Eye (tissue), 1 donor: Measurements from ENCODE around the gene PCBP2.
"Not testable (repeated sequence)": the region's sequence is repeated elsewhere in the genome, so short reads cannot be mapped to it uniquely, and the experiment has no call there.

Experiments used
- DNase-seq: peaks from one replicate; pipeline ENCODE4 v3.0.0-alpha.2; 2015

PCBP2 gene

GRCh38 chr12:53474077-53474476 lies 22.2 kb downstream of the PCBP2 start:
- DNase-seq = no peak

- no peak for DNase-seq
These were observed 22.9 kb downstream of the PCBP2 start for GRCh38 chr12:53474819-53475218.

- DNase-seq = no peak
These were observed 24.9 kb downstream of the PCBP2 start for GRCh38 chr12:53476769-53477209.

GRCh38 chr12:53478865-53479264 lies 27.0 kb downstream of the PCBP2 start:
- DNase-seq = no peak

GRCh38 chr12:53479331-53479730 lies 27.4 kb downstream of the PCBP2 start:
- no peak for DNase-seq

GRCh38 chr12:53480491-53481442 lies 28.9 kb downstream of the PCBP2 start:
- no peak for DNase-seq

GRCh38 chr12:53481458-53481857 lies 29.6 kb downstream of the PCBP2 start:
- not testable (repeated sequence) for DNase-seq

GRCh38 chr12:53481939-53482586 lies 30.2 kb downstream of the PCBP2 start:
- DNase-seq = no peak

- DNase-seq = no peak
These were observed 30.8 kb downstream of the PCBP2 start for GRCh38 chr12:53482626-53483168.

- DNase-seq = no peak
These were observed 31.5 kb downstream of the PCBP2 start for GRCh38 chr12:53483225-53483978.

- DNase-seq = no peak
These were observed 32.1 kb downstream of the PCBP2 start for GRCh38 chr12:53483979-53484377.

- DNase-seq = no peak
These were observed 33.0 kb downstream of the PCBP2 start for GRCh38 chr12:53484686-53485575.

GRCh38 chr12:53485955-53486735 lies 34.2 kb downstream of the PCBP2 start:
- no peak for DNase-seq

GRCh38 chr12:53486736-53487487 lies 35.0 kb downstream of the PCBP2 start:
- no peak for DNase-seq

GRCh38 chr12:53489242-53489864 lies 37.5 kb downstream of the PCBP2 start:
- DNase-seq = no peak

GRCh38 chr12:53492188-53492587 lies 40.3 kb downstream of the PCBP2 start:
- no peak for DNase-seq

- DNase-seq = peak; percentile 98
These were observed 41.1 kb downstream of the PCBP2 start for GRCh38 chr12:53492830-53493609.

- DNase-seq = peak; percentile 81
These were observed 41.9 kb downstream of the PCBP2 start for GRCh38 chr12:53493610-53494391.
